Adrenal gland (tissue), 12 donors: ENCODE measurements around the gene KRT222. TPM values are rescaled to one million over a fixed set of nuclear protein-coding genes. Genes with fewer than 3 reads are reported as not detected.
A peak's percentile ranks its signal among the peaks of the same experiment; 100 is the strongest.

Experiments used
- DNase-seq, 7 donors: peaks; one replicate each; pipeline ENCODE4 v3.0.0-alpha.2; 2019 to 2020
- H3K27ac ChIP-seq, 5 donors: fragments of 200-600 bp; sonication (generic) in 4 of 5; 1 replicate in 3 of 5; 2 replicates in 2 of 5; pipeline versions ENCODE4 v1.5.1 to v1.8.0; 2016 to 2020; ENCODE audit warnings: mild to moderate bottlenecking in 1 of 5
- H3K27me3 ChIP-seq: fragments of 200-600 bp; 2 replicates; pipeline ENCODE4 v1.8.0; 2021
- H3K36me3 ChIP-seq, 2 donors: fragments of 200-600 bp; replicated peaks in 1 of 2; 1 replicate in 1 of 2; 2 replicates in 1 of 2; pipeline versions ENCODE4 v1.5.1 to v1.8.0; 2018 to 2022
- H3K4me1 ChIP-seq, 2 donors: fragments of 200-600 bp; replicated peaks in 1 of 2; 1 replicate in 1 of 2; 2 replicates in 1 of 2; pipeline versions ENCODE4 v1.5.1 to v1.8.0; 2018 to 2021
- H3K4me3 ChIP-seq, 4 donors: fragments of 200-600 bp; sonication (generic) in 3 of 4; one replicate each; pipeline ENCODE4 v1.5.1; 2016 to 2018
- H3K9me3 ChIP-seq, 3 donors: fragments of 200-600 bp; sonication (generic) in 1 of 3; replicated peaks in 1 of 3; 1 replicate in 2 of 3; 2 replicates in 1 of 3; pipeline versions ENCODE4 v1.5.1 to v1.8.0; 2016 to 2021
- POLR2A ChIP-seq, 2 donors: fragments of 450-650 bp; IDR thresholded peaks; one replicate each; pipeline ENCODE4 v1.6.1; 2017; ENCODE audit warnings: antibody characterized with exemption in 2 of 2, mild to moderate bottlenecking in 2 of 2, moderate library complexity in 1 of 2
- WGBS, 4 donors: extraction: QIAGEN DNeasy Blood & Tissue Kit in 2 of 4; methylation state at CpG; one replicate each; pipeline versions ENCODE4 v1.1.5 to v1.1.7; 2013 to 2017; 5-methylcytosine and 5-hydroxymethylcytosine counted together
- intact Hi-C, 2 donors: fragments of 100-400 bp; cut with DNase I; formaldehyde crosslinking; loops; one replicate each; pipeline versions ENCODE4 v1.14.1 to v1.15.0; 2022 to 2023
- polyA plus RNA-seq, 3 donors: library from polyadenylated mRNA; stranded (reverse); fragments of 200-250 nt in 2 of 3; fragments of 350-450 nt in 1 of 3; fragmentation: Illumina TruSeq in 1 of 3; extraction: RNeasy Lipid Tissue Mini Kit (QIAGEN cat#74804) in 1 of 3; gene quantifications; one replicate each; pipeline ENCODE4 v1.2.3, GENCODE V29; 2013 to 2014
- total RNA-seq, 9 donors: library from RNA; depleted of rRNA in 4 of 9; stranded (reverse); fragments of >200 nt in 4 of 9; fragments of 120-200 nt in 1 of 9; fragmentation: NEBNext Ultra II Directional in 1 of 9; extraction: Animal tissue kit (Norgen Biotek cat#: 25700) in 1 of 9; gene quantifications; one replicate each; pipeline versions ENCODE4 v1.1.0 to v1.2.4, GENCODE V29; 2013 to 2023
- TF ChIP-seq, protein P1 (sequence below), 6 experiments: fragments of 450-650 bp in 4 of 6; fragments of 200-600 bp in 2 of 6; sonication (generic) in 1 of 6; IDR thresholded peaks; 1 replicate in 5 of 6; 2 replicates in 1 of 6; pipeline versions ENCODE4 v1.5.1 to v1.8.0; 2016 to 2021; ENCODE audit warnings: antibody characterized with exemption in 6 of 6, mild to moderate bottlenecking in 2 of 6, moderate library complexity in 1 of 6
- donor health status: healthy with polysubstance abuse.
- donor health status: Bipolar disorder and iron deficiency.
- donor health status: DM: yes; HTN: yes; CAD: no.
- donor health status: DM: no; HTN: no; CAD: no.
- donor health status: DM: no; HTN: no; CAD: no.
- donor health status: DM: yes; HTN: yes; CAD: no.

The KRT222 gene
- total and polyA plus RNA-seq, 12 donors = 0.69 to 10.7 (median 3.3) TPM

DNA sequence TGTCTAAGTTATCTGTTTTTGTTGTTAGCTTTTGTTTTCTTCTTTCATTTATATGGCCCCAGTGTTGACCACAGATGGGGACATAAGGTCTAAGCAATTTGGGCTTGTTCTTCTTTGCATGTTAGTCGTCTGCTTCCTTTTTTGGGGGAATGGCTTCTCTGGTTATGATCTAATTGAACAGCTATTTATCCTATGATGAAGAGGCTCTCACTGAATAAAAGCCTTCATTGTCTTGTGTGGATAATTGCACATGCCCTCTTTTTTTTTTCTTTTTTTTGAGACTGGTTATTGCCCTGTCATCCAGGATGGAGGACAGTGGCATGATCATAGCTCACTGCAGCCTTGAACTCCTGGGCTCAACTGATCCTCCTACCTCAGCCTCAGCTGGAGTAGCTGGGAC is 31.1 kb downstream of the KRT222 start:
- TF ChIP-seq, protein P1, sequence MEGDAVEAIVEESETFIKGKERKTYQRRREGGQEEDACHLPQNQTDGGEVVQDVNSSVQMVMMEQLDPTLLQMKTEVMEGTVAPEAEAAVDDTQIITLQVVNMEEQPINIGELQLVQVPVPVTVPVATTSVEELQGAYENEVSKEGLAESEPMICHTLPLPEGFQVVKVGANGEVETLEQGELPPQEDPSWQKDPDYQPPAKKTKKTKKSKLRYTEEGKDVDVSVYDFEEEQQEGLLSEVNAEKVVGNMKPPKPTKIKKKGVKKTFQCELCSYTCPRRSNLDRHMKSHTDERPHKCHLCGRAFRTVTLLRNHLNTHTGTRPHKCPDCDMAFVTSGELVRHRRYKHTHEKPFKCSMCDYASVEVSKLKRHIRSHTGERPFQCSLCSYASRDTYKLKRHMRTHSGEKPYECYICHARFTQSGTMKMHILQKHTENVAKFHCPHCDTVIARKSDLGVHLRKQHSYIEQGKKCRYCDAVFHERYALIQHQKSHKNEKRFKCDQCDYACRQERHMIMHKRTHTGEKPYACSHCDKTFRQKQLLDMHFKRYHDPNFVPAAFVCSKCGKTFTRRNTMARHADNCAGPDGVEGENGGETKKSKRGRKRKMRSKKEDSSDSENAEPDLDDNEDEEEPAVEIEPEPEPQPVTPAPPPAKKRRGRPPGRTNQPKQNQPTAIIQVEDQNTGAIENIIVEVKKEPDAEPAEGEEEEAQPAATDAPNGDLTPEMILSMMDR (IDR thresholded peaks at IDR 0.05) = no peak
- TF ChIP-seq POLR2A (IDR thresholded peaks at IDR 0.05) = no peak
- H3K4me1 ChIP-seq = no peaks in the 10 kb centered on the region
- H3K27me3 ChIP-seq = no peaks in the 10 kb centered on the region
- WGBS, 4 donors = 81 to 87% (median 84%) methylated on average over 1 of the region's 1 CpG
- H3K4me3 ChIP-seq = no peak overlapping the region
- no peak overlapping the region for H3K27ac ChIP-seq
- peaks cover 0 to 92% of the 10 kb centered on the region in 2 donors for H3K36me3 ChIP-seq
- intact Hi-C loops = no loop called here
- DNase-seq = no peak
- H3K9me3 ChIP-seq = no peaks in the 10 kb centered on the region

DNA sequence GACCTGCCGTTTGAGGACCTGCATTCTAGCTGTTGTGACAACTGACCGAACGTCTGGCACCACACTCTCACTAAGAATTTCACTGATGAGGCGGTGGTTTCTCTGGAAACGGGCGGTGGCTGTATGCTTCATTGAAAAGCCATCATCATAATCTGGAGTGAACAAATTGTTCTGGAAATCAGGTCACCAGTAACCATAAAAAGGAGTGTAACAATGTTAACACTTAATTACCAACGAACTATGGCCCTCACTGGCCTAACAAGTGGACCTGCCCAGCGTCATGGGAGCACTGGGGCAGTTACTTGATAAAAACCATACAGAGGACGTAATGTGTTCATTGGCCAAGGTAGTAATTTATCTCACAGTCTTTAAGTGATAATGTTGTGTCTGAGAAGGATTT is 32.8 kb downstream of the KRT222 start:
- peak in 1 of 7 donors; percentile 86 for DNase-seq
- no peaks in the 10 kb centered on the region for H3K27me3 ChIP-seq
- no peak overlapping the region for H3K27ac ChIP-seq
- H3K36me3 ChIP-seq = peaks cover 0 to 91% of the 10 kb centered on the region in 2 donors
- no peak overlapping the region for H3K4me3 ChIP-seq
- no peaks in the 10 kb centered on the region for H3K9me3 ChIP-seq
- intact Hi-C loops = no loop called here
- WGBS, 4 donors = 69 to 86% (median 83%) methylated on average over 8 to 9 of the region's 9 CpGs
- no peaks in the 10 kb centered on the region for H3K4me1 ChIP-seq
- TF ChIP-seq, protein P1 (IDR thresholded peaks at IDR 0.05) = no peak
- no peak for TF ChIP-seq POLR2A (IDR thresholded peaks at IDR 0.05)

DNA sequence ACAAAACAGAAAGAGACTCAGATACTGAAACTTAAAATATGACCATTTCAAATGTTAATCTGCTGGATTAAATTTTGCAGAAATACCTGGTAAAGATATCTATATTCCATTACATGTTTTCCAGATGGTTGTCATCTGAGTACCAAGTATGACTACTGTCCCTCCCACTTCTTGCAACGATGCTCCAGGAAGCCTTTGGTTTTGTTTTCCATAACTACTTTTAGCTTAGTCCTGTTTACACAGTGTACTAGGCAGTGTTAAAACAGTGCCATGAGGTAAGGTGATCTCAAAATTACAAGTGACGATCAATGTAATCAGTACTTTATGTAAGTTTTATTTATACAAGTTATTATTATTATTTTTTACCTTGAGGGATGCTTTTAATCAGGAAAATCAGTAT is 35.1 kb downstream of the KRT222 start:
- intact Hi-C loops = no loop called here
- Histone ChIP-seq H3K4me3 (no peak overlapping the region), H3K27me3 (no peaks in the 10 kb centered on the region), H3K9me3 (no peaks in the 10 kb centered on the region), H3K27ac (no peak overlapping the region), H3K36me3 (peaks cover 0 to 67% of the 10 kb centered on the region in 2 donors), H3K4me1 (no peaks in the 10 kb centered on the region)
- TF ChIP-seq, protein P1 (IDR thresholded peaks at IDR 0.05) = no peak
- no peak for TF ChIP-seq POLR2A (IDR thresholded peaks at IDR 0.05)
- DNase-seq = no peak
- 47 to 55% (median 54%) methylated on average over 2 of the region's 2 CpGs for WGBS, 4 donors

DNA sequence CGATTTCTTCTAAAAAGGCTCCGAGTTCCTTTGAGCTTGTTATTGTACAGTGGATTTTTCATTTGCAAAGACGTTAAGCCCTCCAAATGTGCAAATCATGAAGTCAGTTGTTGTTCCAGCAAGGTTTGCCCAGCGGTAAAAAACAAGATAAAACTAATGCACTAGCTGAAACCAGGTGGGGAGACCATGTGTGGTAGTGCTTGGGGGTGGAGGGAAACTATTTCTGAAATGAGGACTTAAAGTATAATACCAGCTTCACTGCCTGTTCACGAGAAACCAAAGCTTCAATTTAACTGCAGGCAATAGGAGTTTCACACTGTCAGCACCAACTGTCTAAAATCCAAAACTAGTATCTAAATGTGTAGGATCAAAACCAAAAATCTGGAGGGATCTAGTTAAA is 39.7 kb downstream of the KRT222 start:
- peaks cover 0 to 23% of the 10 kb centered on the region in 2 donors for H3K36me3 ChIP-seq
- H3K27me3 ChIP-seq = no peaks in the 10 kb centered on the region
- no peak overlapping the region for H3K4me3 ChIP-seq
- TF ChIP-seq POLR2A (IDR thresholded peaks at IDR 0.05) = no peak
- TF ChIP-seq, protein P1 (IDR thresholded peaks at IDR 0.05) = no peak
- H3K9me3 ChIP-seq = no peaks in the 10 kb centered on the region
- peaks cover 0 to 5% of the 10 kb centered on the region in 2 donors for H3K4me1 ChIP-seq
- 50 to 68% (median 60%) methylated on average over 5 of the region's 5 CpGs for WGBS, 4 donors
- H3K27ac ChIP-seq = no peak overlapping the region
- intact Hi-C loops = no loop called here
- no peak for DNase-seq
